ENCODE results near the gene FAM89A.
"Not testable (repeated sequence)": the region's sequence is repeated elsewhere in the genome, so short reads cannot be mapped to it uniquely, and the experiment has no call there.

FAM89A gene

GRCh38 chr1:231036416-231036815 lies 3.6 kb downstream of the FAM89A start:
- DNase-seq = no peak

DNA sequence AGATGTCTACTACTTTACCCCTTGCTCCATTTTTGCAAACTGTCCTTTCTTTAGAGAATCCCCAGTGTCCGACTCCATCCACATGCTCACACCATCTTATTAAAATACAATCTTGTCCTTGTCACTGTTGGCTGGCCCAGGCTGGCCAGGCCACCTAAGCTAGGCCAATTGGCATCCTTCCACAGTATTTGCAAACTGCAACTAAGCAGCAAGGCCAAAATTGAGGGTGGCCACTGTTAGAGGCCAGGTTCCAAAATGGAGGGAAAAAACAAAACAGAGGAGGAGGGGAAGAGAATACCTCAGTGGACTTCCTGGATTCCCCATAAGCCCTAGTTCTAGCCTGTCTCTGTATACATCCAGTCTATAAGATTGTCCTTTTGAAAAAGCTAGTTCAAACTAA lies 4.3 kb downstream of the FAM89A start:
- DNase-seq = no peak
- TF ChIP-seq POLR2A (IDR thresholded peaks at IDR 0.05; ENCODE audit: low read length) (no peak), GATA1 (IDR thresholded peaks at IDR 0.05; ENCODE audit: low read depth, low read length) (no peak)

More at GRCh38 chr1:231036416-231036815, 3.6 kb downstream of the FAM89A start:
- TF ChIP-seq POLR2A (IDR thresholded peaks at IDR 0.05; ENCODE audit: low read length) (no peak), GATA1 (IDR thresholded peaks at IDR 0.05; ENCODE audit: low read depth, low read length) (no peak)

GRCh38 chr1:231032963-231033362 lies 7.1 kb downstream of the FAM89A start:
- TF ChIP-seq POLR2A (IDR thresholded peaks at IDR 0.05; ENCODE audit: low read length) = no peak
- no peak for TF ChIP-seq GATA1 (IDR thresholded peaks at IDR 0.05; ENCODE audit: low read depth, low read length)
- DNase-seq = no peak

DNA sequence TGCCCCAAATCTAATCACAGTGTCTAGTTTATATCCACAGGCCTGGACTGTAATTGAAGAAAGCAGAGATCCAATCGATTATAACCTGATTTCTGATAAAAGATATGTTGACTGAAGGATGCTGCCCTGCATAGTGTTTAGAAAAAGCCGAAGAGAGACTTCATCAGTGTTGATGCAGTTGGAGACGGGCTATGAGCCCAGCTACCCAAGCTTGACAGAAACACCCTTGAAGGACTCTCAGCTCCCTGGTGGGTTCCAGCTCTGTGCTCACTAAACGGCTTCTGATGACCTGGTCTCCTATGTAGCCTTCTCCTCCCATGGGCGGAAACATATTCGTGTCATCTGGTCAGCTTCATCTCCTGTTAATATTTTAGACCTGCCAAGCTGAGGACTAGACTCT lies 10.2 kb downstream of the FAM89A start:
- no peak for DNase-seq
- TF ChIP-seq POLR2A (IDR thresholded peaks at IDR 0.05; ENCODE audit: low read length) = no peak
- no peak for TF ChIP-seq GATA1 (IDR thresholded peaks at IDR 0.05; ENCODE audit: low read depth, low read length)

DNA sequence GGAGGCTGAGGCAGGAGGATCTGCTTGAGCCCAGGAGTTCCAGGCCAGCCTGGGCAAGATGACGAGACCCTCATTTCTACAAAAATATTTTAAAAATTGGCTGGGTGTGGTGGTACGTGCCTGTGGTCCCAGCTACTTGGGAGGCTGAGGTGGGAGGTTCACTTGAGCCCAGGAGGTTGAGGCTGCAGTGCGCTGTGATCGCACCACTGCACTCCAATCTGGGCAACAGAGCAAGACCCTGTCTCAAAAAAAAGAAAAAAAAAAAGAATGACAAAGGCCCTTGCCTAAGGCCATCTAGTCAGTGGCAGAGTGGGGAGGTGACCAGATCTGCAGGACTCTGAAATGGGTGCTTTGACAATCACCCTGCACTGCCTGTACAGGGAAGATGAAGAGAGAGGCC lies 10.8 kb downstream of the FAM89A start:
- not testable (repeated sequence) for DNase-seq

- DNase-seq = peak; percentile 12 to 30
- TF ChIP-seq GATA1 (IDR thresholded peaks at IDR 0.05; ENCODE audit: low read depth, low read length) = no peak
- TF ChIP-seq POLR2A (IDR thresholded peaks at IDR 0.05; ENCODE audit: low read length) = no peak
Measured at GRCh38 chr1:231028682-231029081, 11.4 kb downstream of the FAM89A start.

DNA sequence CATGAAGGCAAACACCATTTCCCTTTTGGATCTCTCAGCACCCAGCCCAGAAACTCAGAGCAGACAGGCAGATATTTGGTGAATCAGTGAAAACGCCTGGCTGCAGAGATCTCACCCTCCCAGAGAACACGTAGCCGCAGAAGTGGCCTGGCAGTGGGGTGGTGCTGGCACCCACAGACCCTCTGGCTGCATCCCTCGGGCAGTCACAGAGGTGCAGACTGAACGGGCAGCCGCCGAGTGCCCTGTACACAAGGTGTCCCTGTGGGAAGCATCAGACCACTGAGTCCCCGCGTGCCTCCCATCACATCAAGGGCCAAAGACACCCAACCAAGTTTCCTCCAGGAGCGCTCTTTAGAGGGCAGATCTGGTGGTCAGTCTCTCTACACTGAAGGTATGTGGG lies 12.1 kb downstream of the FAM89A start:
- no peak for TF ChIP-seq POLR2A (IDR thresholded peaks at IDR 0.05; ENCODE audit: low read length)
- no peak for TF ChIP-seq GATA1 (IDR thresholded peaks at IDR 0.05; ENCODE audit: low read depth, low read length)

GRCh38 chr1:231027136-231027925 lies 12.7 kb downstream of the FAM89A start:
- TF ChIP-seq GATA1 (IDR thresholded peaks at IDR 0.05; ENCODE audit: low read depth, low read length) = no peak
- no peak for TF ChIP-seq POLR2A (IDR thresholded peaks at IDR 0.05; ENCODE audit: low read length)
- no peak for DNase-seq

More for the DNA sequence above, 12.1 kb downstream of the FAM89A start:
- DNase-seq = no peak

- TF ChIP-seq POLR2A (IDR thresholded peaks at IDR 0.05; ENCODE audit: low read length) = no peak
- TF ChIP-seq GATA1 (IDR thresholded peaks at IDR 0.05; ENCODE audit: low read depth, low read length) = no peak
- no peak for DNase-seq
Measured at GRCh38 chr1:231026576-231026975, 13.5 kb downstream of the FAM89A start.

DNA sequence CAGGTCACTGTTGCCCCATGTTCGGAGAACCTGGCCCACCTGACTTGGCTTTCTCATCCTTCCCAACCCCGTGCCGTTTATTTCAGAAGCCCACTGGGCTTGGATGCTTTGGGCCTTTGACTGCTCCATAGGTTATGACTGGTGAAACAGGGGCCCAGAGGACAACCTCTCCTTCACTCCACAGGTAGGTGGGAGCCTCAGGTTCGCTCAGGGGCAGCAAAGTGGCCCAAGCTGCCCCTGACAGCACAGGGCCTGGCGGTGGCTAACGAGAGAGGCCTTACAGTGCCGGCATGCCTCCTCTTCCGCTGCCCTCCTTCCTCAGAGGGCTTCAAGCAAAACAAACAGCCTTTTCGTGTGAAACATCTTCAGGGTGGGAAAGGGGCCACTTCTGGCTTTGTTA lies 16.9 kb downstream of the FAM89A start:
- TF ChIP-seq GATA1 (IDR thresholded peaks at IDR 0.05; ENCODE audit: low read depth, low read length) = no peak
- TF ChIP-seq POLR2A (IDR thresholded peaks at IDR 0.05; ENCODE audit: low read length) = no peak
- no peak for DNase-seq

- not testable (repeated sequence) for DNase-seq
Measured at GRCh38 chr1:231022543-231022942, 17.5 kb downstream of the FAM89A start.

GRCh38 chr1:231021540-231022031 lies 18.5 kb downstream of the FAM89A start:
- TF ChIP-seq GATA1 (IDR thresholded peaks at IDR 0.05; ENCODE audit: low read depth, low read length) = no peak
- TF ChIP-seq POLR2A (IDR thresholded peaks at IDR 0.05; ENCODE audit: low read length) = no peak
- no peak for DNase-seq

- no peak for TF ChIP-seq POLR2A (IDR thresholded peaks at IDR 0.05; ENCODE audit: low read length)
- no peak for TF ChIP-seq GATA1 (IDR thresholded peaks at IDR 0.05; ENCODE audit: low read depth, low read length)
- DNase-seq = no peak
Measured at GRCh38 chr1:231020816-231021215, 19.2 kb downstream of the FAM89A start.

- TF ChIP-seq POLR2A (IDR thresholded peaks at IDR 0.05; ENCODE audit: low read length) (no peak), GATA1 (IDR thresholded peaks at IDR 0.05; ENCODE audit: low read depth, low read length) (no peak)
- no peak for DNase-seq
Measured at GRCh38 chr1:231020139-231020601, 19.9 kb downstream of the FAM89A start.

- TF ChIP-seq POLR2A (IDR thresholded peaks at IDR 0.05; ENCODE audit: low read length) = no peak
- no peak for TF ChIP-seq GATA1 (IDR thresholded peaks at IDR 0.05; ENCODE audit: low read depth, low read length)
Measured at GRCh38 chr1:231019711-231020110, 20.3 kb downstream of the FAM89A start.

More at GRCh38 chr1:231019711-231020110, 20.3 kb downstream of the FAM89A start:
- no peak for DNase-seq
